GM12865 (cell line): ENCODE data around the gene HTD2.
A peak's percentile ranks its signal among the peaks of the same experiment; 100 is the strongest.

Source experiments
- DNase-seq: peaks from one replicate; pipeline ENCODE4 v3.0.0; 2010; ENCODE audit warnings: low read depth
- H3K4me3 ChIP-seq: 2 replicates; pipeline ENCODE4 v1.5.1; 2011; ENCODE audit warnings: mild to moderate bottlenecking, low read depth, low read length, control low read depth
- CTCF ChIP-seq: IDR thresholded peaks from 2 replicates; pipeline ENCODE4 v1.5.1; 2011; ENCODE audit warnings: low read length, control low read depth, low read depth, inconsistent platforms; ENCODE audit not compliant: insufficient read depth; ENCODE audit errors: missing control alignments

HTD2 gene

DNA sequence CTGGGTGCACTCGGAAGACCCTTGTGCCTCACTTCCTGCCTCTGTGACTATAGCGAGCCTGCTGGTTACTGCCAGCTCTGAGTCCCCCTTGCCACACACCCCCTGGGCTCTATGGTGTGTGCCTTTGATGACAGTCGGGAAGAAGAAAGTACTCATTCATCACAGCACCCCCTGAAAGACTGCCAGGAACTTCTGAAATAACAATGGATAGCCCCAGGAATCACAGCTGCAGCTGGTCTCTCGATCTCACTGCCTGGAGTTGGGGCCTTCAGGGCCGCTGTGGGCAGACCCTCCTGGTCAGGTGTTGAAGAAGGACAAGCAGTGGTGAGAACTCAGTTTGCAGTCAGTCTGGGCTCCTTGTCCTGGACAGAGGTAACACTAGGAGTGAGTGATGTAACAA, 10.1 kb upstream of the HTD2 start:
- TF ChIP-seq CTCF, result no peak
- no peak for DNase-seq
- H3K4me3 ChIP-seq, result no peak overlapping the region

DNA sequence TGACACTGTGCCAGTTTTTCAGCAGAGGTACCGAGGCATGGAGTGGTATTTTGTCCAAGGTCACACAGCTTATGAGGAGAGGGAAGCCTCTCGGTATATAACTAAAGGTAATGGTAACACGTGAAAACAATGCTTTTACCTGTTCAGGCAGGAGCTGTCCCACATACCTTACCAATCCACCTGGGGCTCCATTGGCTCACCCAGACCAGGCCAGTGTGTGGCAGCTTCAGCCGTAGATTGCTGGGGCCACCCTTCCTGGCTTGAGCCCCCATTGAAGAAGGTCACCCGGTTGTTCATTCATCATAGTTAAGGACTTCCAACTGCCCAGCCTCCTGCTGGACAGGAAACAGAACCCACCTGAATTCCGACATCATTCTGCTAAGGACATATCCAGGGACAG, 9.5 kb upstream of the HTD2 start:
- no peak for TF ChIP-seq CTCF
- no peak for DNase-seq
- no peak overlapping the region for H3K4me3 ChIP-seq

GRCh38 chr3:58298190-58298589, 8.1 kb upstream of the HTD2 start:
- no peak for DNase-seq
- H3K4me3 ChIP-seq, result no peak overlapping the region
- no peak for TF ChIP-seq CTCF

- H3K4me3 ChIP-seq, result no peak overlapping the region
- no peak for DNase-seq
- no peak for TF ChIP-seq CTCF
Observed at GRCh38 chr3:58299075-58299474, 7.2 kb upstream of the HTD2 start.

GRCh38 chr3:58299839-58300516, 6.3 kb upstream of the HTD2 start:
- peak; percentile 47 for DNase-seq
- no peak overlapping the region for H3K4me3 ChIP-seq
- peak; percentile 29 for TF ChIP-seq CTCF

DNA sequence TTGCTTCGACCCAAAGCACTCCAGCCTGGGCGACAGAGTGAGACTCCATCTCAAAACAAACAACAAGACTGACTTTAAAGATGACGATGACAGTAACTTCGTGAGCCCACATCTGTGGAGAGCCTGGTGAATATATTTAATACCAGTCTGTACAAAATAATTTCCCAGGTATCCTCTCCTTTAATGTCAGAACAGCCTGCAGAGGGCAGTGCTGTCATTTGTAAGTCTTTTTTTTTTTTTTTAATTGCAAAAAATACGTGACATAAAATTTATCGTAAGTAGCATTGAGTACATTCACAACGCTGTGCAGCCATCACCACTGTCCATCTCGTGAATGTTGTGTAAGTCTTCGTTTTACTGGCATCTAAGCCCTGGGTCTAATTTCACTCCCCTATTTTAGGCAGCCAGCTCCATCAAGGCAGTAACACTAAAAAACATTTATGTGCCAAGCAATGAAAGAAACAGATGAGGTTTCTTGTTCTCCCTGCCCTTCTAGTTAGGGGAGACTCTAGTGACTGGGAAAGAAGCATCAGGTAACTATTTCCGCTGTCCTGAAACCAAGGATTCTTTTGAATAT, 1.4 kb downstream of the HTD2 start:
- DNase-seq, result peak; percentile 79
- peak overlapping the region; percentile 86 for H3K4me3 ChIP-seq
- peak; percentile 48 for TF ChIP-seq CTCF

DNA sequence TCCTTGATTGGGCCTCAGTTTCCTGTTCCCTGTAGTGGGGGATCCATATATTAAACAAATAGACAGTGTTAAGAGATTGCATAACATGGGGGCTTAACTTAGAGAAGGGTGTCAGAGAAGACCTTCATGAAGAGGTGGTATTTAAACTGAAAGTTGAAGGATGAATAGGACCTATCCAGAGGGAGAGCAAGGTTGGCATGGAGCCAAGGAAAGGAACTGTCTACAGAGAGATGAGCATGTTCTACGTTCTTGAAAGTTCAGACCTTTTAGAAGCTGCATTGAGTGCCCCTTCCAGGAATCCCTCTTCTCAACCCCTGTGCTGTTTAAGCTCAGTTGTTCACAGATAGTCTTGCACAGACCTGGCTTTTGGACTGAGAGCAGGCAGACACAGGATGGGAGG, 2.4 kb downstream of the HTD2 start:
- TF ChIP-seq CTCF, result no peak
- no peak overlapping the region for H3K4me3 ChIP-seq
- no peak for DNase-seq
